SKM-1 (cell line): ENCODE data around the gene TEN1.
"Not testable (repeated sequence)": the region's sequence is repeated elsewhere in the genome, so short reads cannot be mapped to it uniquely, and the experiment has no call there.

ENCODE experiments used
- DNase-seq: peaks from one replicate; lab custom pipeline; 2025; ENCODE audit not compliant: unreplicated experiment; lab: John Stamatoyannopoulos, UW

Gene TEN1, protein sequence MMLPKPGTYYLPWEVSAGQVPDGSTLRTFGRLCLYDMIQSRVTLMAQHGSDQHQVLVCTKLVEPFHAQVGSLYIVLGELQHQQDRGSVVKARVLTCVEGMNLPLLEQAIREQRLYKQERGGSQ

DNA sequence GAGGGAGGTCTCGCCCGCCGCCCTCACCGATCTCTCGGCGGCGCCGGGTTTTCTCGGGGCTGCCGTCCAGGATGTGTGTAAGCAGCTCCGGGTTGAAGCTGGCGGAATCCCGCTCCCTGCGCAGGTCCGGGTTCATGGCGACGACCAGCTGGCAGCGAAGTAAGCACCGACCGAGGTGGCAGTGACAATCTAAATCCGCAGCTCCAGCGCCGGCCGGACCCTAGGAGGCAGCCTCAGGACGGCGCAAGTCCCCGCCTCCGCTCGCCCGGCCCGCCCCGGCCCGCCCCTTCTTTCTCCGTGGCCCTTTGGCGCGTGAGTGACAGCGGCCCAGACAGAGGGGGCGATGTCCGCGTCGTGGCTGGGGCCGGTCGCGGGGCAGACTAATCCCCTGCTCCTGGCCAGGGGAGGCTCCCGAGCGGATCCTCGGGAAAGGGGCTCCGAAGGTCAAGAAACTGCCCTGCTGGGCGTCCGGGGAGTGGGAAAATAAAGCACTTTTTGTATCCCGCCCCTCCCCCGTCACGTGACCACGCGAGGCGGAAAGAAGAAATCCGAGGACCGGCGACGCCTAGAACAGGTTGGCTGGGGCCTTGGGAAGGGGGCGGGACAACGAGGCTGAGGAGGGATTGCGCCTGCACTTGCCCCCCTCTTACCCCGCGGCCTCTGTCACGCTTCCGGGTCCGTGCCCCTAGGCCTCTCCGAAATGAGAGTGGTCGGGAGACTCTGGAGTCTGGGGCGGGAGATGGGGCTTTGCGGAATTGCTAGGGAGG lies at the start of gene TEN1, which contains the start of gene ACOX1:
TEN1 (plus strand) TSS at position 303 of the 767 bp plus-strand sequence. CDS start 6,953 bp downstream, outside the sequence.
ACOX1 (minus strand) TSS at position 229 of the 767 bp plus-strand sequence; CDS start at position 136, 93 bp downstream.
- peak; percentile 91 for DNase-seq

DNA sequence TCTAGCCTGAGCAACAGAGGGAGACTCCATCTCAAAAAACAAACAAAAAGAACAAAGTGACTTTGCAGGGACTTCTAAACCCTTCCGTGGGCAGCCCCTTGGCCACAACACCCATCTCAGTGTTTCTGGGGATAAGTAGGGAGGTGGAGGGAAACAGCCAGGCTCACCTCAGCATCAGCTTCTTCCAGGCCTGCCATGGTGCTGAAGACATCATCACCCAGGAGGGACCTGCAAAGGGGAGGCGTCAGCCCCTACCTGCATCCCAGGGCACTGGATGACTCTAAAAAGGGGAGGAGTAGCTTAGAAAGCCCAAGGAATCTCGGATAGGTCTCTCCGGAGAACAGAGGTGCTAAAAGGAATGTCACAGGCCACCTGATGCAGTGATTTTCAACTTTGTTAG lies 48.0 kb upstream of the TEN1 start:
- DNase-seq: no peak

DNA sequence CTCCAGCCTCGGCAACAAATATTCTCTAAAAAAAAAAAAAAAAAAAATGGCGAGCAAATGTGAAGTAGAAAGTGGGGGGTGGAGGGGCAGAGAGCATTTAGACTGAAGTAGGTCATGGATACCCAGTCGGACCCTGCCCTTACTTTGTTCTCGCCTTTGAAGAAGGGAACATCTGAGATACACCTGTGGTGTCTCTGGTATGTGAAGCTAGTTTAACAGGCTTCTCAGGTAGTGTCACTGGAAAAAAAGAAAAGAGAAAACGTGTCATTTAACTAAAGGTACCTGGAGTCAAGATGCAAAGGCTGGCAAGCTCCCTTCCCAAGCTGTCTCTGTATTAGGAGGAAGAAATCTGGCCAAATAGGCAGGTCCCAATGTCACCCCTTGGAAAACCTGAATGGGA lies 46.2 kb upstream of the TEN1 start:
- DNase-seq: no peak

DNA sequence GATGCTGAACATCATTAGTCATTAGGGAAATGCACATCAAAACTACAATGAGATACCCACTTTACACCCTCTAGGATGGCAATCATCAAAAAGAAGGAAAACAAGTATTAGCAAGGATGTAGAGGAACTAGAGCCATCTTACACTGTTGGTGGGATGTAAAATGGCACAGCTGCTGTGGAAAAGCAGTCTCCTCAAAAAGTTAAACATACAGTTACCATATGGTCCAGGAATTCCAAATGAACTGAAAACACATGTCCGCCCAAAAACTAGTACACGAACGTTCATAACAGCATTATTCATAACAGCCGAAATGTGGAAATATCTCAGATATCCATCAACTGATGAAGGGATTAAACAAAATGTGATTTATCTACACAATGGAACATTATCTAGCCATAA lies 45.2 kb upstream of the TEN1 start:
- no peak for DNase-seq

DNA sequence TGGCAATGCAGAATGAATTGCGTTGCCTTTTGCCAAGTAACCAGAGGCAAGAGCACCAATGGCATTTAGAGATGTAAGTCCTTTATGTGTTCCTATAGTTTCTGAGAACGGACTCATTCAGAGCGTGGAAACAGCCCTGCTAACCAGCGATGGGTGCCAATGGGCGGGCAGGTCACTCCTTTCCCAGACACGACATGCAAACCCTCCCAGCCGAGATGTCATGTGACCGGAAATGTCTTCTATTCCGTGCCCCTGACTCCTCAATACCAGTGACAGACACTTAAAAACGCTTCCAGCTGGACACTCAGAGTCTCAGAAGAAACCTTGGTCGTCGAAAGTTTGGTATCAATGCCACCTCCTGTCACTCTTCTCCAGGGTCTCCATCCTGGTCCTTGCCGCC lies 41.4 kb upstream of the TEN1 start:
- DNase-seq: no peak

DNA sequence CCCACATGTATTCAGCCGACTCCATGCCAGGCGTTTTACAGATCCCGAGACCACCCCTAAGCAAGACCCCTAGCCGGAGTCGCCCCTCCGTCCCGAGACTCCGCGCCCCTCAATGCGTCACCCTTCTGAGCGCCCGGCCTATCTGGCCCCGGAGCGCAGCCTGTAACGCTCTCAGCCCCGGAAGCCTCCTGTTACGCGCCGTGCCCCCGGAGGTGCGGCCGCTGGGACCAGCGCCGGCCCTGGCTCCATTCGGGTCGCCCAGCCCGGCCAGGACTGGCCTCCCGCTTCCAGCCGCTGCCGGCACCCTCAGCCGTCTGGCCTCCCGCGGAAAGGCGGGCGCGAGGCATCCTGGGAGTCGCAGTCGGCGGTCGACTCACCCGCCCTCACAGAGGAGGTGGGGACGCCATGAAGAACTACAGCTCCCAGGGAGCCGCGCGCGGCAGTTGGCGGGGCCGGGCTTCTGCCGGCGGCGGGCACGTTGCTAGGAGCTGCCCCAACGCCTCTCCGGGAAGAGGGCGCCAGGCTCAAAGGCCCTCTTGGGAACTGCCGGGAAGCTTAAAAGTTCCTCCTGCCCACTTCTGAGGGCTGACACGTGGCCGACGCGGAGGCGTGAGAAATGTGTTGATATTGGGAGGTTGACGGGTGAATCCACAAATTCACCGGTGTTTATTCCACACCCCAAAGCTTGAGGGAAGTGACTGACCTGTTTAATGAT lies 38.2 kb upstream of the TEN1 start, which contains the start of gene FBF1:
FBF1 (minus strand) TSS at position 316 of the 715 bp plus-strand sequence. CDS start 2,893 bp downstream, outside the sequence.
- DNase-seq: peak; percentile 89

DNA sequence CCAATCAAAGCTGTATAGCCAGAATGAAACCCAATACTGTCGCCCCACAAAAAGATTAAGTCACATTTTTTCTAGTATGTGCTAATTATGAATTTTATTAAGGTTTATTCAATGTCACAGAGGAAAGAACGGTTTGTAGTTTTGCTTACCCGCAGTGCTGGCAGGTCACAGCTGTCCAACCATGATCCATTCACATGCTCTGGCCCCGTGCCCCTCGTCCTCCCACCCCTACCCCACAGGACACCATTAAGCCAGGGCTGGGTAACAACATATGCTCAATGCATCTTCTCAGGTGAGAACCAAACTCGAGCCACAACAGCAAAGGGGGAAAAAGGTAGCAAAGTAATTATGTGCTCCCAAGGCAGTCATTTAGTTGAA lies 37.6 kb upstream of the TEN1 start:
- DNase-seq: no peak

DNA sequence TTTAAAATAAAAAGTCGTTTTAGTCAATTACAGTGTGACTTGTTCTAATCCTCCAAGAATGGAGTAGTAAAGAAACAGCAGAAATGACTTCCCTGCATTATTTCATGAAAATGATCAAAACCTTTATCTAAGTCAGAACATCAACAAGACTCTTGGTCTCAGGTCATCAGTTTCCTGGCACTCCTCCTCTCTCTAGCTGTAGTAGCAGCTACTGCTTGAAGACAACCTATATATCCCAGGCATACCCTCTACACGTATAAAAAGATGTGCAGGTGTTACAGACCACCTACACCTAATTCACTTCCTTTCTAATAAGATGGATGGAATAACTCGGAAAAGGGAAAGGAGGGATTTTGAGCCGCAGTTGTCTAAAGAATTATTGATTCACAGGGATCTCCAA lies 36.6 kb upstream of the TEN1 start:
- DNase-seq: no peak

DNA sequence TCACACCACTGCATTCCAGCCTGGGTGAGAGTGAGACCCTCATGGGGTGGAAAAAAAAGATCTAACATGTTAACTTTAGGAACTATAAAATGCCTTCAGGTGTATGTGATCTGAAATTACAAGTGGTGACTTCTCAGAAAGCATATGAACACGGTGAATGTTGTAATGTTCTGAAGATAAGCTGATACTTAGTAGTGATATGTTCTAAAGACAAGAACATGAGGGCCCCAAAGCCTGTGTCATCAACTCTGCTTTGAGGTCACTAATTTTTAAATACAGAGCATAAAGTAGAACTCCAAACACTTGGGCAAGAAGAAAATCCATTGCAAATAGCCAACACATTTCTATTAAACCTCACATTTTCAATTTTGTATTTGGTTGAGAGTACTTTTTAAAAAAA lies 35.5 kb upstream of the TEN1 start:
- no peak for DNase-seq

DNA sequence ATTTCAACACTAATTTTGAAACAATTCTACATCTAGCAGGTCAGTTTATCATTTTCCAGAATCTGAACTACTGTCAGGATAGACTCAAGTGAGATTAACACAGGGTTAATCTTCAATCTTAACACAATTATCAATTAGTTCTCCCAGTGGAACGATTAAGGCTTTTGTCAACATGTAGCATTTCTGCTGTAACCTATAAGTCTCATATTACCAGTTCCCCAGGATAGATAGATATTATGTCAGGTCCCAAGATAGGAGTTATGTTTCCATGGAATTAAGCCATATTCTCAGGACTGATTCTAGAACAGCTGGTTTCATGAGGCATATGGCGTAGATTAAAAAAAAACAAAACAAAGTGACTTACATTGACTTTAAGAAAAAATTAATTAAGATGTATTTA lies 33.8 kb upstream of the TEN1 start:
- DNase-seq: no peak

DNA sequence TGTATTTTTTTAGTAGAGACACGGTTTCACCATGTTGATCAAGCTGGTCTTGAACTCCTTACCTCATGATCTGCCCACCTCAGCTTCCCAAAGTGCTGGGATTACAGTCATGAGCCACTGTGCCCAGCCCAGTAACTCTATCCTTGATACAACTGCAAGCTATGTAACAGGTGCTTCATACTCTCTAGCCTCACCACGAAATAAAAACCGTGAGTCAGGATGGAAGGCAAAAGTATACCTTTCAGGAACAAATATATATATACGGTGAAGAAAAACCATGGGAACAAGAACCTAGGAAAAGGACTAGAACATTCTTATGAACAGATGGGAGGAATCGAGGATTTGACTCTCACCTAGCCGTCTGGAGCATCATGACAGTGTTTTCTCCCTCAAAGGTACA lies 28.6 kb upstream of the TEN1 start:
- DNase-seq: no peak

DNA sequence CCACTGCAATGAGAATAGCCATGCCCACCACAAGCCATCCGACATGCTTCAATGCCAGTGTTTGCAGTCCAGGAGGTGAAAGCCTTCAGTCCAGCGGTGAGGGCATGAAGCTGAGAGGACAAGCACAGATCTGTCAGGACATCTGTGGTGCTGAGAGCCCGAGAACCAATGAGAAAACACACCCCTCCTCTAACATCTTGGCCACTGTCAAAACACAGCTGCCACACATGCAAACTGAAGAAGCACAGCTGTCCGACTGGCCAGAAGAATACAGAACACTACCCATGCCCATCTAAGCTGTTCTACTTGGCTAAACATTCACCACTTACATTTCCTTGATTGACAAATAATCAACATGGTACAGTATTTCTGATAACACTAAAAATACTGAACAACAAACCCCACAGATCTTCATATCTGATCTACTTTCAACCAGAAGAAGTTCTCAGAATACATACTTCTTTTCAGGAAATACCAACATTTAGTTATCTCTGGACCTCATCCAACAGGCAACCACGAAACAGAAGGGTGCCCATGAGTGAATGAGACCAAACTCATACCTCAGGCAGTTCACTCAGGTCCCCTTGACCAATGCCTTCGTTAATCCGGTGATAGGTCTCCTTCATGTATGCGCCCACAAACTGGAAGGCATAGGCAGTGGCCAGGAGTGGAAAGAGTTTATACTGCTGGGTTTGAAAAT lies 28.0 kb upstream of the TEN1 start:
- no peak for DNase-seq

DNA sequence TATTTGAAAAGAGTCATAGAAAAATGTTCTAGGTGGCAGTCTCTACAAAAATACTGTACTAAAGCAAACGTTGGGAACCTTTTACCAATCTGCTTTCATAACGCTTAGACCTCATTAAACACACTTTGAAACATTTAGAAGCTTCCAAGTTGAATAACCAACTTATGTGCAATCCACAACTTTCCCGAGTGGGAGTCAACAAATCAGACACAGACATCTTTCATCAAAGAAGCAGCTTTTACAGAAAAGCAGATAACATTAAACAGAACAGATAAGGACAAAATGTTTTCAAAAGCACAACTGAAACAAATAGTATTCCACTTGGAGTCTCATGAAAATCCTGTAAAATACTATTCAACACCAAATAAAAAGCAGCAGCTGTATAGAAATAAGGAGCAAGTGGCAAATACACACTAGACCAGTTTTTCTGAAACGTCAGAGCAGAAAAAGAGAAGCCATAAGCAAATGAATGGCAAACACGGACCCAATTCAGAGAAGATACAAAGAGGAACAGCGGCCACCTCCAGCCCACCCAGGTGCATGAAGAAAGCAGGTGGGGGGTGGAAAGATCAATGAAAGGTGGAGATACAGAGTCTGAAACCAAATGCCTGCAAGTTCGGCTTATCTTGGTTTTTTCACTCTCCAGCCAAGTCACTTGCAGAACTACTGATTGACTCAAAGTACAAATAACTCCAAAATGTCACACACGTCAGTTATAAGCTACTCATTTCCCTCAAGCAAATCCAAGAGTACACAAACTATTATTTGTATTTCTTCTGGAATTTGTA lies 19.8 kb upstream of the TEN1 start:
- DNase-seq: no peak

DNA sequence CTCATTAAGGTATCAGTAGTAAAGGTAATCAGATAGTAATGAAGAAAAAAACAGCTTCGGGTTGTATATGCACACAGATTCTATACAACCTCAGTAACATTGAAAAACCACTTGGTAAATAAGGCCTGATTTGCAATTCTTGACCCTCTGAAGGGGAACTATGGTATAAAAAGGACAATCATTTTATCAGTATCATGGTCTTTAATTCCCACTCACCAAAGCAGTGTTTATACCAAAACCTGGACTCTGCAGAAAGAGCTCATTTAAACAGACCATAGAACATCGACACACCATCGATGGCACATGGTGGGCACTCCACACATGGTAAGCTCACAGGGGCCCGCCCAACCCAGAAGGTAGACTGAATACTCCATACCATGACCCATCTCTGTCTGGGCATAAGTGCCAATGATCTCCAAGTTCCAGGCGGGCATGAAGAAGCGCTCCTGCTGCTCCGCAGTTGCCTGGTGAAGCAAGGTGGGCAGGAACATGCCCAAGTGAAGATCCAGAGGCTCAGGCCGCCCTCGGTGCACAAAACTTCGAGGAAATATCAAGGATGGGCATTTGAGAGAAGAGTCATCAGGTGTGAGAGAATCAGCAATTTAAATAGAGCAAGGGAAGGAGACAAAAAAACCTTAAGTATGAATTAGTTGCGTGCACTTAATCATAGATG lies 19.1 kb upstream of the TEN1 start:
- no peak for DNase-seq

DNA sequence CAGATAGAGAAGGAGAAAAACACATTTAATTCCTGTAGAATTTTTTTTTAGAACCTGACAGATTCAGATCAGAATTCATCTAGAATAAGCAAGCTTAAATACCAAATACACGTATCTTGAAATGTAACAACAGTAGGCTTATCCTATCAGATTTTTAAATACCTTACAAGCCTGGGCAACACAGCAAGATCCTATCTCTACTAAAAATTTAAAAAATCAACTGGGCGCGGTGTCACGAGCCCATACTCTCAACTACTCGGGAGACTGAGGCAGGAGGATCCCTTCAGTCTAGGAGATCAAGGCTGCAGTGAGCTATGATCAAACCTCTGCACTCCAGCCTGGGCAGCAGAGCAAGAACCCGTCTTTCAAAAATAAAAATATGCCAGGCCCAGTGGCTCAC lies 13.6 kb upstream of the TEN1 start:
- DNase-seq: no peak

DNA sequence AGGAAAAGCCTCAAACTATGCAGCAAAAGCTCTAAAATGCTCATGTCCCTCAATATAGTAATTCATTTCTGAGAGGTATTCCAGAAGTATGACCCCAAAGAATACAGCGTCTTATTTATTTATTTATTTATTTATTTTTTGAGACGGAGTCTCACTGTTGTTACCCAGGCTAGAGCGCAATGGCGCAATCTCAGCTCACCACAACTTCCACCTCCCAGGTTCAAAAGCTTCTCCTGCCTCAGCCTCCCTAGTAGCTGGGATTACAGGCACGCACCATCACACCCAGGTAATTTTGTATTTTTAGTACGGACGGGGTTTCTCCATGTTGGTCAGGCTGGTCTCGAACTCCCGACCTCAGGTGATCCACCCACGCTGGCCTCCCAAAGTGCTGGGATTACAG lies 10.0 kb upstream of the TEN1 start:
- not testable (repeated sequence) for DNase-seq

DNA sequence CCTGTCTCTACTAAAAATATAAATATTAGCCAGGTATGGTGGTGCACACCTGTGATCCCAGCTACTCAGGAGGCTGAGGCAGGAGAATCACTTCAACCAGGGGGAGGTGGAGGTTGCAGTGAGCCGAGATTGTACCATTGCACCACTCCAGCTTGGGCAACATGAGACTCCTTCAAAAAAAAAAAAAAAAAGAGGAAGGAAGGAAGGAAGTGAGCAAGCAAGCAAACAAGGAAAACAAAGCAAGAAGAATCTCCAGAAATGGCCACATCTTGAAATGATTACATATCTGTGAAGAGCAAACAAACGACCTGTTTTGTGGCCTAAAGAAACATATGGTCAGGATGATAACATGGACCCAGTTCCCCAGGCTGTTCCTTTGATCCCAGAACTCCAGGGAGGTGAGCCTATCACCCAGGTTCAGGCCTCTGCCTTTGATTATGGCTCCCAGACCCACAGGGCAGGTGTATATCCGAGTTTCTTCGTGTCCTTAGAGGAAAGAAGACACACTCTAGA lies 9.0 kb upstream of the TEN1 start:
- DNase-seq: peak; percentile 23

DNA sequence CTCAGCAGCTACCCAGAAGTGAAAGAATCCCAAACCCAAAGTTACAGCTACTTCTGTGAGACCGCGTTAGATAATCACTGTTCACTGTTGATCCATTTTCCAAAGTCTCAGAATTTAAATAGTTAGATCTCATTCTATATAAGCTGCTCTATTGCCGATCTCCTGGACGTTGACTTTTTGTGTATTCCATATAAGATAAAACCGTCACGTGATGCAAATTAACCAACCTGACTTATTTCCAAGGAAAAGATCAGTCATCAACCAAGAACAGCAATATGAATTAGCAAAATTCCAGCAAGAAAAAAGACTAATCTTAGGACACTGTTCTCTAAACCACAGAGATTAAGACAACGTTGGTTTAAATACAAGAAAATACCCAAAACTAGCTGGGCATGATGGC lies 8.4 kb upstream of the TEN1 start:
- no peak for DNase-seq

DNA sequence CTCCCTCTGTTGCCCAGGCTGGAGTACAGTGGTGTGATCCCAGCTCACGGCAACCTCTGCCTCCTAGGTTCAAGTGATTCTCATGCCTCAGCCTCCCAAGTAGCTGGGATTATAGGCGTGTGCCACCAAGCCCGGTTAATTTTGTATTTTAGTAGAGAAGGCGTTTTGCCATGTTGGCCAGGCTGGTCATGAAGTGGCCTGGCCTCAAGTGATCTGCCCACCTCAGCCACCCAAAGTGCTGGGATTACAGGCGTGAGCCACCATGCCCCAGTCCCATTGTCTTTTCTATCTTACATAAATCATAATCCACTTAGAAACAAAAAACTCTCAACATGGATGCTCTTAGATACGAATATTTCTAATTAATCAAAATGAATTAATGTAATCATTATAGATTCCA lies 3.9 kb upstream of the TEN1 start:
- DNase-seq: not testable (repeated sequence)

DNA sequence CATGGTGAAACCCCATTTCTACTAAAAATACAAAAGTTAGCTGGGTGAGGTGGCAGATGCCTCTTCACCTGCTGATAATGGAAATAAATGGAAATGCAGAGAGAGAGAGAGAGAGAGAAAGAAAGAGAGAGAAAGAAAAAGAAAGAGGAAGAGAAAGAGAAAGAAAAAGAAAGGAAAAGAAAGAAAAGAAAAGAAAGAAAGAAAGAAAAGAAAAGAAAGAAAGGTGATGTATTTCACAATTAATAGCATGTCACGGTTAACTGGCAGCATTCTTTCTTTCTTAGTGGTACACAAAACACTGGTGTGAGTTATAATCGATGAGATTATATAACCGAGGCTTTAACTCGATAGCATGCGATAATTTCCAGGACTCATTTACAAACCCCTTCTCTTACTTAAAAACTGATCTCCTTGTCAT lies 3.3 kb upstream of the TEN1 start:
- no peak for DNase-seq
